H1 (cell line): Measurements from ENCODE around the gene FSD1L. TPM values are rescaled to one million over a fixed set of nuclear protein-coding genes. Genes with fewer than 3 reads are reported as not detected.

ENCODE experiments used
- BCL11A ChIP-seq, 2 experiments: IDR thresholded peaks; one replicate each; pipeline ENCODE4 v1.6.1; 2011; ENCODE audit warnings: low read depth in 2 of 2, low read length in 2 of 2, mild to moderate bottlenecking in 2 of 2
- CHD1 ChIP-seq: IDR thresholded peaks from 2 replicates; pipeline ENCODE4 v1.6.1; 2012; ENCODE audit warnings: low read depth, low read length, improper control_type of control experiment
- CHD2 ChIP-seq: IDR thresholded peaks from 2 replicates; pipeline ENCODE4 v1.6.1; 2012; ENCODE audit warnings: low read length, improper control_type of control experiment
- CHD7 ChIP-seq: fragments of 300-600 bp; sonication (generic); IDR thresholded peaks from 2 replicates; pipeline ENCODE4 v1.7.1; 2012; ENCODE audit warnings: low read length, moderate library complexity, mild to moderate bottlenecking, inconsistent platforms; ENCODE audit not compliant: insufficient replicate concordance
- CREB1 ChIP-seq: IDR thresholded peaks from 2 replicates; pipeline ENCODE4 v1.6.1; 2012; ENCODE audit warnings: inconsistent platforms
- EGR1 ChIP-seq: IDR thresholded peaks from 2 replicates; pipeline ENCODE4 v1.6.1; 2011; ENCODE audit warnings: low read depth, low read length, borderline replicate concordance
- MAFK ChIP-seq: IDR thresholded peaks from 2 replicates; pipeline ENCODE4 v1.6.1; 2012; ENCODE audit warnings: low read depth, mild to moderate bottlenecking, improper control_type of control experiment, low read length
- NRF1 ChIP-seq: IDR thresholded peaks from 2 replicates; pipeline ENCODE4 v1.6.1; 2011; ENCODE audit warnings: mild to moderate bottlenecking, low read depth, low read length, improper control_type of control experiment
- SP1 ChIP-seq: IDR thresholded peaks from 2 replicates; pipeline ENCODE4 v1.6.1; 2011; ENCODE audit warnings: low read depth, low read length
- SP4 ChIP-seq: IDR thresholded peaks from 2 replicates; pipeline ENCODE4 v1.6.1; 2012; ENCODE audit warnings: low read length, inconsistent platforms
- TAF1 ChIP-seq: IDR thresholded peaks from 2 replicates; pipeline ENCODE4 v1.6.1; 2011; ENCODE audit warnings: mild to moderate bottlenecking, low read depth, low read length
- TBP ChIP-seq: IDR thresholded peaks from 2 replicates; pipeline ENCODE4 v1.6.1; 2011; ENCODE audit warnings: low read depth, low read length, improper control_type of control experiment
- YY1 ChIP-seq: IDR thresholded peaks from 2 replicates; pipeline ENCODE4 v1.6.1; 2011; ENCODE audit warnings: low read depth, mild to moderate bottlenecking, low read length
- ZNF274 ChIP-seq: IDR thresholded peaks from 2 replicates; pipeline ENCODE4 v1.7.0; 2012; ENCODE audit warnings: low read length, borderline replicate concordance; ENCODE audit errors: extremely low read depth
- polyA plus RNA-seq, 7 experiments: library from polyadenylated mRNA; depleted of rRNA in 3 of 7; stranded (reverse) in 5 of 7; unstranded in 2 of 7; fragments of >200 nt in 5 of 7; fragments of 200-250 nt in 2 of 7; gene quantifications; 1 replicate in 5 of 7; 2 replicates in 1 of 7; 4 replicates in 1 of 7; pipeline versions ENCODE4 v1.2.1 to v1.2.3, GENCODE V29; 2011 to 2013; ENCODE audit warnings: missing spikeins in 2 of 7, mixed read lengths in 2 of 7
- total RNA-seq: library from RNA; stranded (reverse); fragmentation: NEBNext Ultra II Directional; extraction: Animal tissue kit (Norgen Biotek cat#: 25700); gene quantifications from 2 replicates; pipeline ENCODE4 v1.2.1, GENCODE V29; 2021

Gene FSD1L
- total and polyA plus RNA-seq, 2 of the 8 experiments (the other 6 are each of a cell fraction or from before 2014, with no cell fraction given) = 0.91 to 4.8 TPM

- TF ChIP-seq CHD7 (no peak), SP1 (no peak), CHD2 (no peak), MAFK (no peak), EGR1 (no peak), SP4 (no peak), BCL11A (IDR thresholded peaks at IDR 0.05; ENCODE audit: low read depth in 2 of 2, low read length in 2 of 2) (no peak), TBP (no peak), NRF1 (no peak), CHD1 (no peak), ZNF274 (no peak), YY1 (no peak), CREB1 (no peak), TAF1 (no peak)
Observed at GRCh38 chr9:105426657-105427056, 21.2 kb upstream of the FSD1L start (continued).
